ENCODE data around the gene ZBTB49. TPM values are rescaled to one million over a fixed set of nuclear protein-coding genes. Genes with fewer than 3 reads are reported as not detected.
"Not testable (repeated sequence)": the region's sequence is repeated elsewhere in the genome, so short reads cannot be mapped to it uniquely, and the experiment has no call there.

The ZBTB49 gene
- total and polyA plus RNA-seq, 2 donors (not counting 3 experiments of a cell fraction or from before 2014, with no cell fraction given): 3.8 to 5.8 TPM

- no peaks in the 10 kb centered on the region for H3K4me1 ChIP-seq (ENCODE audit: control insufficient read depth, extremely low read depth, insufficient read depth, low read length)
- no peak for FAIRE-seq
- intact Hi-C loops (cut with micrococcal nuclease) (no loop called here), dilution Hi-C loops (cut with MboI; ENCODE audit: extremely low pct_ligation_motif_present, low sequenced_read_pairs) (no loop called here)
- no peak overlapping the region for H3K4me3 ChIP-seq (replicated peaks in 1 of 3; ENCODE audit: insufficient read depth in 1 of 3, low read depth in 1 of 3, low read length in 3 of 3)
- no peak overlapping the region for H3K27ac ChIP-seq (ENCODE audit: insufficient read depth, low read depth, low read length)
- no peaks in the 10 kb centered on the region for H4K20me1 ChIP-seq (replicated peaks; ENCODE audit: control insufficient read depth, extremely low read depth, insufficient read depth, low read length)
- no peaks in the 10 kb centered on the region for H3K27me3 ChIP-seq (ENCODE audit: control insufficient read depth in 2 of 2, insufficient read depth in 2 of 2, low read length in 2 of 2)
- H3K9me3 ChIP-seq (replicated peaks; ENCODE audit: control insufficient read depth, insufficient read depth, low read length): no peaks in the 10 kb centered on the region
- H3K9ac ChIP-seq (replicated peaks; ENCODE audit: extremely low read depth, insufficient read depth, low read length): no peak overlapping the region
- ChIA-PET CTCF (interaction anchor here (2.1 kb wide), 1 partner anchor 80 kb away, joined by 6 read pairs; no protein-coding TSS in a partner anchor), POLR2A (no interaction called here)
- H3K9me1 ChIP-seq (replicated peaks; ENCODE audit: control insufficient read depth, extremely low read depth, insufficient read depth, low read length): no peaks in the 10 kb centered on the region
- H3K36me3 ChIP-seq (ENCODE audit: control insufficient read depth in 2 of 2, extremely low read depth in 1 of 2, insufficient read depth in 2 of 2, low read length in 2 of 2): no peaks in the 10 kb centered on the region
- TF ChIP-seq MYC (IDR thresholded peaks at IDR 0.05; ENCODE audit: low read depth, low read length): no peak
- no peak for TF ChIP-seq POLR2AphosphoS5 (IDR thresholded peaks at IDR 0.05; ENCODE audit: insufficient read depth, low read depth, low read length)
- no peak for TF ChIP-seq CTCF (IDR thresholded peaks at IDR 0.05; ENCODE audit: extremely low read depth in 1 of 2, insufficient read depth in 1 of 2, low read depth in 1 of 2, low read length in 2 of 2)
- TF ChIP-seq POLR2A (IDR thresholded peaks at IDR 0.05; ENCODE audit: low read depth, low read length): no peak
- TF ChIP-seq MAX (IDR thresholded peaks at IDR 0.05; ENCODE audit: insufficient read depth, insufficient read length): no peak
- no peak for TF ChIP-seq EZH2 (IDR thresholded peaks at IDR 0.05; ENCODE audit: borderline replicate concordance, low read depth, low read length, severe bottlenecking)
- no peak for TF ChIP-seq JUN (IDR thresholded peaks at IDR 0.05; ENCODE audit: borderline replicate concordance, insufficient read depth, insufficient read length, low read depth)
- no peak for TF ChIP-seq FOS (IDR thresholded peaks at IDR 0.05; ENCODE audit: borderline replicate concordance, insufficient read depth, low read length)
- TF ChIP-seq GATA2 (IDR thresholded peaks at IDR 0.05; ENCODE audit: insufficient read depth, insufficient read length, low read depth, low read length): no peak
- BruUV-seq (replicated peaks): no TSS peak
- H3K79me2 ChIP-seq (ENCODE audit: control insufficient read depth, insufficient read depth, low read length): no peaks in the 10 kb centered on the region
- DNase-seq (ENCODE audit: low read depth, low spot score): no peak
- H2AFZ ChIP-seq (ENCODE audit: low read depth, low read length): no peak overlapping the region
- H3K4me2 ChIP-seq (ENCODE audit: insufficient read depth, low read length): no peak overlapping the region
Measured at GRCh38 chr4:4256799-4257198, 33.3 kb upstream of the ZBTB49 start.

GRCh38 chr4:4257705-4258104, 32.3 kb upstream of the ZBTB49 start:
- not testable (repeated sequence) for BruUV-seq (replicated peaks)

More at GRCh38 chr4:4257705-4258104, 32.3 kb upstream of the ZBTB49 start:
- H3K36me3 ChIP-seq (ENCODE audit: control insufficient read depth in 2 of 2, extremely low read depth in 1 of 2, insufficient read depth in 2 of 2, low read length in 2 of 2); H4K20me1 ChIP-seq (replicated peaks; ENCODE audit: control insufficient read depth, extremely low read depth, insufficient read depth, low read length); H3K4me2 ChIP-seq (ENCODE audit: insufficient read depth, low read length); H3K9me1 ChIP-seq (replicated peaks; ENCODE audit: control insufficient read depth, extremely low read depth, insufficient read depth, low read length); intact Hi-C loops (cut with micrococcal nuclease); H3K27ac ChIP-seq (ENCODE audit: insufficient read depth, low read depth, low read length); H3K4me3 ChIP-seq (replicated peaks in 1 of 3; ENCODE audit: insufficient read depth in 1 of 3, low read depth in 1 of 3, low read length in 3 of 3); H3K27me3 ChIP-seq (ENCODE audit: control insufficient read depth in 2 of 2, insufficient read depth in 2 of 2, low read length in 2 of 2); H3K4me1 ChIP-seq (ENCODE audit: control insufficient read depth, extremely low read depth, insufficient read depth, low read length); POLR2A ChIA-PET; H2AFZ ChIP-seq (ENCODE audit: low read depth, low read length); H3K9ac ChIP-seq (replicated peaks; ENCODE audit: extremely low read depth, insufficient read depth, low read length); H3K79me2 ChIP-seq (ENCODE audit: control insufficient read depth, insufficient read depth, low read length); H3K9me3 ChIP-seq (replicated peaks; ENCODE audit: control insufficient read depth, insufficient read depth, low read length); DNase-seq (ENCODE audit: low read depth, low spot score); FAIRE-seq; dilution Hi-C loops (cut with MboI; ENCODE audit: extremely low pct_ligation_motif_present, low sequenced_read_pairs): not testable (repeated sequence)
- CTCF ChIA-PET: interaction anchor here (4.2 kb wide), 1 partner anchor 77 kb away, joined by 89 read pairs; no protein-coding TSS in a partner anchor

All from endothelial cell of umbilical vein (primary cell).